ENCODE results near the gene LCP1.

The LCP1 gene

DNA sequence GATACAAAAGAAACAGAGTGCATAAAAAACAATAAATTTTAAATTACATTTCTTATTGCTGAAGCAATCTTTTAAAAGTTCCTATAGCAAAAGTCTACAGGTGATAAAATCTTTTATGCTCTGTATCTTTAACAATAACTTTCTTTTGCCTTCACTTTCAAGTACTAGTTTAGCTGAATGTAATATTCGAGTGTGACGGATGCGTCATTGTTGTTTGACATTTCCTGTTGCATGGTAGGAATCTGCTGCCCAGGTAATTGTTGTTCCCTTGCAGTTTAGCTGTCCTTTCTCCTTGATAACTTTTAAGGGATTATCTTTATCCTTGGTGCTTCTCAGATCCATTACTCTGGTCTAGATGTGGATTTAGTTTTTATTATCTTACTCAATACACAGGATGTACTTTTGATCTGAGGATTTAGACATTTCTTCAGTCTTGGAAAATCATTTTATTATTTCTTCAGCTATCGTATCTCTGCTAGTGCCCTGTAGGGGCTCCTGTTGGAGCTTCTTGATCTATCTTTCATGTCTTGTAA is 75.1 kb downstream of the LCP1 start:
- DNase-seq (ENCODE audit: insufficient read length, low spot score) (no peak), FAIRE-seq (no peak)

- no peak for FAIRE-seq
- no peak for DNase-seq (ENCODE audit: insufficient read length, low spot score)
Measured at GRCh38 chr13:46104868-46105267, 77.1 kb downstream of the LCP1 start, which contains the start of gene CPB2. Gene CPB2 (minus strand): TSS chr13:46105033. CDS start chr13:46105009, 24 bp downstream.

DNA sequence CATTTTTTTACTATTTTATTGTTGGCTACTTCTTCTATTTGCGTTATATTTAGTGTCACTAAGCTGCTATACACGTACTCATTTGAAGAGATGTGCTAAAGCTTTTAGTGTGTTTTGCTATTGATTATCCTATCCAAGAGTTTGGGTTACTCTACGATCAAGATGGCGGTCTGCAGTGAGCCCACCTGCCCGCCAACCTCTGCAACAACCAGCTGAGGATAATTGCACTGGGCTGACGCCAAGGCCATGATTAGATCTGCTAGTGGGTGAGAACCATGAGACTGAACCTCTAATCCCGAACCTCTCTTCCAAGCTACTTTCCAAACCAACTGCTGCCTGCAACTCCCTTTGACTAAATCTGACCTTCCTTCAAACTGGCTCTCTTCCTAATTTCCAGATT is 78.9 kb downstream of the LCP1 start:
- DNase-seq (ENCODE audit: insufficient read length, low spot score): no peak
- no peak for FAIRE-seq

DNA sequence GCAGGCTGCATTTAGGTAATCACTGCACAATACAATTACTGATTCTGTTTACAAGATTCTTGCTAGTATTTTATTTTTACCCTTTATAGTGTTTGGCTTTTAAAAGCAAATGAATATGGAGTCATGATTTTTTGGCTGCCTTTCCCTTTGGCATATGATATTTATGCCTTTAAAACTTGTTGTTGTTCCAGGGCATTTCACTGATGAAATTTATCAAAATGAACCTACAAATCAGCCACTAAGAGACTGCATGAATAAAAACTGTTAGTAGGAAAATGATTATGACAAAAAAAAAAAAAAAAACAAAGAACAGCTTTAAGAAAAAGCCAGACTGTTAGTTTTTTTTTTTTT is 79.7 kb downstream of the LCP1 start:
- FAIRE-seq: no peak

GRCh38 chr13:46101484-46102254 is 80.3 kb downstream of the LCP1 start:
- FAIRE-seq: no peak
- DNase-seq (ENCODE audit: insufficient read length, low spot score): no peak

More for the DNA sequence above, 79.7 kb downstream of the LCP1 start:
- DNase-seq (ENCODE audit: insufficient read length, low spot score): no peak

DNA sequence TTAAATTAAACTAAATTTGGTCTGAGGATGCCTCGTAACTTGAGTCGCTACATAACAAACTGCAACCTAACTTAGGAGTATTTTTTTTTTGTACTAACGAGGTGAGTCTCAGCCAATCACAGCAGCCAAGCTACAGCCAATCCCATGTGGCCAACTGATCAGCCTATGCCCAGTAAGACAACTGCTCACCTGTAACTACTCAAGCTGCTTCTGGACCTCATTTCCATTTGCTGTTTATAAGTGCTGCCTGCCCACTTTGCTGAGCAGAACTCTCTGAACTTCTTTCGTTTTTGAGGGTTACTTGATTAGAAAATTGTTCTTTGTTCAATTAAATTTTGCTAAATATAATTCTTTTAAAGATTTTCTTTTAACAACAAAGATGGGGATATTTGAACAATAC is 81.0 kb downstream of the LCP1 start:
- FAIRE-seq: no peak
- DNase-seq (ENCODE audit: insufficient read length, low spot score): no peak

DNA sequence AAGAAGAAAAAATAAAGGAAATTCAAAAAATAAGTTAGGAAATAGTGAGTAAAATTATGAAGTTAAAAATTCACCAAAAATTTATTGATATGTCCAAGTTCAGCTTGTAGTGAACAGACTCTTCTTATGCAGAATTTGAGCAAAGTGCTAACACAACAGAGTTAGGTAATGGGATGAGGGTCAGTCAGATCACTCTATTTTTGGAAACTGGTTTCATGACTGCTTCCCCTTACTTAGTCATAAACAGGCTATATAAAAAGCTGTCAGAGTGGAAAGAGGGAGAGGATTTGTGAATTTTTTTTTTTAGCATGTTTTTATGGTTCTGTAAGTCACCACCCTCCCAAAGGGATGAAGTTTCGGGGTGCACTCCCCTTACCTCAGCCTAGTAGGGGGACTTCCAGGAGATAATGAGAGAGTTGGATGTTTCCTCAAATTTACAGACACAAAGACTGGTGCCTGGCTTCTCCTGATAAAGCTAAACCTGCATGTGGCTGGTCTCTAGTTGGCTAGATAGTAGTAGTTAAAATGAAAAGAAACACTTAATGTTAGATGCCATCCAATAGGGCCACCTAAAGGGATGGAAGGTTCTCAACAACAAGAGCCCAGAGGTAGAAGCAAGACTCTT is 81.7 kb downstream of the LCP1 start:
- DNase-seq (ENCODE audit: insufficient read length, low spot score): no peak
- no peak for FAIRE-seq

- DNase-seq (ENCODE audit: insufficient read length, low spot score): no peak
- no peak for FAIRE-seq
Measured at GRCh38 chr13:46097663-46098062, 84.3 kb downstream of the LCP1 start.

GRCh38 chr13:46097015-46097414 is 85.0 kb downstream of the LCP1 start:
- no peak for FAIRE-seq
- no peak for DNase-seq (ENCODE audit: insufficient read length, low spot score)

DNA sequence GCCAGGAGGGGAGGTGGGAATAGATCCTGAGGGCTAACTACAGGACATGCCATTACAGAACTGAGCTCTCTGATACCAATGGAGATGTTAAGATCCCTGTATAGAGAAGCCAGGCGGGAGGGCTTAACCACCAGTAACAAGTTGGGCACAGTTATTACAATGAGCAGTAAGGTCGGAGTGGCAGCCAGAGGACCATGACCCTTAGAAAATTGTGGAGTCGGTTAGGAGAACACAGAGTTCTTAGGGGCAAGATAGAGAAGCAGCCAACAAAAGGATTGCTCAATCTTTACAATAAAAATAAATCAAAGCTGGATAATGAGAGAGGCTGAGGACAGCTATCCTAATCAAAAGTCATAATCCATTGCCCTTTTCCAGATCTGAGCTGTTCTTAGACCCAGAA is 87.5 kb downstream of the LCP1 start:
- FAIRE-seq: no peak
- DNase-seq (ENCODE audit: insufficient read length, low spot score): no peak

DNA sequence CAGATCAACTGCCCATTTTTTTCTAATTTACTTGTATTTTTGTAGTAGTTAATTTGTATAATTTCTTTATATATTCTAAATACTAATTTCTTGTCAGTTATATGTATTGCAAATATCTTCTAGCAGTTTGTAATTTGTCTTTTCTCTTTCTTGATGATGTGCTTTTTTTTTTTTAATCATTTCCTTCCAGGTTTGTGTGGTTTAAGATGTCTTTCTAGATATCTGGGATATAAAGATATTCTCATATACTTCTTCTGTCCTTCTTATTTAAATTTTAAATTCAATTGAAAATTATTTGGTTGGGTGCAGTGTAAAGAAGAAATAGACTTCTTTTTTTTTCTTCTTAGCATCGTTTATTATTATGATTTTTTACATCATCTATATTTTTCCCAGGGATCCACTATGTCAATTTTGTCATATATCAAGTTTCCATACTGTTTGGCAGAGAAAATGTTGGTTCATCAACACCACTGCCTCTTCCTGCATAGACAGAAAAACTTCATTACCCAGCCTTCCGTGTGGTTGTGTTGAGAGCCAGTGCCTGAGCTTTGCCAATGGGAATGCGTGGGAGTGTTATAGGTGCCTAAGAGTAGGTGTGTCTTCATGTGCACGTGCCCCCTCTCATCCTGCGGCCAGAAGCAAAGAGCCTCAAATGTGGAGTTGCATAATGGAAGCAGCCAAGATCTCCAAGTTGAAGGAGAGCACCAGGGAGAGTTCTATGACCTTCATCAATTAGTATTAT is 93.0 kb downstream of the LCP1 start:
- FAIRE-seq (no peak), DNase-seq (ENCODE audit: insufficient read length, low spot score) (no peak)

- DNase-seq (ENCODE audit: insufficient read length, low spot score) (no peak), FAIRE-seq (no peak)
Measured at GRCh38 chr13:46087481-46087880, 94.5 kb downstream of the LCP1 start.

GRCh38 chr13:46086985-46087384 is 95.0 kb downstream of the LCP1 start:
- FAIRE-seq (no peak), DNase-seq (ENCODE audit: insufficient read length, low spot score) (no peak)

- FAIRE-seq: no peak
- DNase-seq (ENCODE audit: insufficient read length, low spot score): no peak
Measured at GRCh38 chr13:46086421-46086922, 95.5 kb downstream of the LCP1 start.

GRCh38 chr13:46085737-46086136 is 96.2 kb downstream of the LCP1 start:
- no peak for FAIRE-seq
- no peak for DNase-seq (ENCODE audit: insufficient read length, low spot score)

DNA sequence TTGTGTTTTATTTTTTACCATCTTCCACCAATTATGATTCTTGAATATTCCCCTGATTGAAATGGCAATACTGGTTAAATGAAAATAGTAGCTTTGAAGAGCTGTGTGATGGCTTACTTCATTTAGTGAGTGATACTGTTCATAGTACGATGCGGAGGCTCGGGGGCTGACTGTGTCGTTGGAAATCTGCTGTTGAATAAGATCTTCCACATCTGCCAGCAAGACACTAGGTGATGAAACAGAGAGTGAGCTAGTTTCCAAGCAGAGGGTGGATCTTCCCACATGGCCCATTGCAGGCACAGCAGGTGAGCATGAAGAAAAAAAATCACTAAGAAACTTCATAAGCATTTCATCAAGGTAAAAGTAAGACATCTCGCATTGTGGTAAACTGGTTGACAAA is 99.7 kb downstream of the LCP1 start:
- DNase-seq (ENCODE audit: insufficient read length, low spot score) (no peak), FAIRE-seq (no peak)

DNA sequence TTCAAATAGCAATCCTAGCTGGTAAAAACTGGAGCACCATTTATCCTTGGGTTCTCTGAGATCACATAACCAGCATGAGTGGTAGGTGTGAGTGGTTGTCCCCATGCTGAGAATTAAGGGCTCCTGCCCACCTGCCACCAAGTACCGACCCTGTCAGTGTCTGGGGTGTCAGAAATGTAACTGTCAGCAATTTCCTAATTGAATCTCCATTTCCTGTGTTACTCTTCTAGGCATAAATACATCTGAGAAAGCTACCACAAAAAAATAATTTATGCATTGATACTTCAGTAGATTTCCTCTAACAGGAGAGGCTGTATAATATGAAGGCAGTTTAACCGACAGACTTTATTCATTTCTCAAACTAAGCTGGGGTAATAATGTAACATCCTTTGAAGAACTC is 102.2 kb downstream of the LCP1 start:
- FAIRE-seq: no peak
- no peak for DNase-seq (ENCODE audit: insufficient read length, low spot score)

DNA sequence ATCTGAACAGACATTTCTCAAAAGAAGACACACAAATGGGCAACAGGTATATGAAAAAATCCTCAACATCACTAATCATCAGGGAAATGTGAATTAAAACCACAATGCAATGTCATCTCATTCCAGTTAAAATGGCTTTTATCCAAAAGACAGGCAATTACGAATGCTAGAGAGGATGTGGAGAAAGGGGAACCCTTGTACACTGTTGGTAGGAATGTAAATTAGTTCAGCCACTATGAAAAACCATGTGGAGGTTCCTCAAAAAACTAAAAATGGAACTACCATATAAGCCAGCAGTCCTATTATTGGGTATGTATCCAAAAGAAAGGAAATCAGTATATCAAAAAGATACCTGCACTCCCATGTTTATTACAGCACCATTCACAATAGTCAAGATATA is 104.7 kb downstream of the LCP1 start:
- FAIRE-seq: no peak
- DNase-seq (ENCODE audit: insufficient read length, low spot score): no peak

GRCh38 chr13:46076827-46077226 is 105.2 kb downstream of the LCP1 start:
- FAIRE-seq: no peak
- no peak for DNase-seq (ENCODE audit: insufficient read length, low spot score)

Data from HTR-8/SVneo (cell line).